ENCODE measurements around the gene NDUFAF8. TPM values are rescaled to one million over a fixed set of nuclear protein-coding genes. Genes with fewer than 3 reads are reported as not detected.

The NDUFAF8 gene
- total and polyA plus RNA-seq, 2 donors (not counting 1 experiment from before 2014, with no cell fraction given), result 41.7 to 42.6 TPM

- CTCF ChIA-PET, result no interaction called here
Observed at GRCh38 chr17:81213978-81214377, 25.1 kb upstream of the NDUFAF8 start.

GRCh38 chr17:81217491-81217890 lies 21.6 kb upstream of the NDUFAF8 start:
- Histone ChIP-seq H3K36me3 (replicated peaks in 1 of 2; ENCODE audit: control extremely low read depth in 1 of 2, control insufficient read depth in 1 of 2, extremely low read depth in 1 of 2, insufficient read depth in 2 of 2, low read length in 1 of 2) (peaks cover 0 to 14% of the 10 kb centered on the region in 2 experiments), H2AFZ (ENCODE audit: insufficient read depth, low read depth, low read length, poor library complexity, severe bottlenecking) (no peak overlapping the region), H4K20me1 (ENCODE audit: control insufficient read depth, insufficient read depth, low read length, poor library complexity, severe bottlenecking) (peaks cover 9% of the 10 kb centered on the region), H3K79me2 (ENCODE audit: control insufficient read depth, insufficient read depth, low read length) (peaks cover 15% of the 10 kb centered on the region), H3K27ac (ENCODE audit: low read length in 2 of 2) (no peak overlapping the region), H3K4me2 (replicated peaks; ENCODE audit: low read depth, low read length, poor library complexity, severe bottlenecking) (no peak overlapping the region), H3K27me3 (replicated peaks in 1 of 4; ENCODE audit: control extremely low read depth in 1 of 4, control insufficient read depth in 3 of 4, insufficient read depth in 4 of 4, low read length in 3 of 4) (no peaks in the 10 kb centered on the region), H3K4me3 (ENCODE audit: control extremely low read depth in 1 of 5, extremely low read depth in 1 of 5, insufficient read depth in 1 of 5, low read depth in 2 of 5, low read length in 4 of 5) (no peak overlapping the region), H3K9me3 (ENCODE audit: control extremely low read depth in 1 of 3, control insufficient read depth in 2 of 3, insufficient read depth in 1 of 3, low read length in 2 of 3) (no peaks in the 10 kb centered on the region), H3K9ac (ENCODE audit: low read length) (no peak overlapping the region), H3K4me1 (ENCODE audit: control insufficient read depth in 2 of 2, insufficient read depth in 2 of 2, low read length in 2 of 2) (peaks cover 8 to 12% of the 10 kb centered on the region in 2 donors)
- POLR2A ChIA-PET, result no interaction called here
- 96% methylated on average over 15 of the region's 18 CpGs for WGBS (ENCODE audit: insufficient coverage)
- Mint-ChIP-seq H3K4me3 (no peak overlapping the region), H3K9me3 (ENCODE audit: insufficient read depth) (no peaks in the 10 kb centered on the region), H3K27ac (no peak overlapping the region), H3K4me1 (peaks cover 17% of the 10 kb centered on the region), H3K27me3 (no peaks in the 10 kb centered on the region)
- TF ChIP-seq CTCF (IDR thresholded peaks at IDR 0.05), result no peak
- no peak for TF ChIP-seq EZH2 (IDR thresholded peaks at IDR 0.05; ENCODE audit: borderline replicate concordance, insufficient read depth, low read depth, low read length, poor library complexity, severe bottlenecking)
- DNase-seq, result no peak
- CTCF ChIA-PET, result no interaction called here
- ATAC-seq (ENCODE audit: low read depth), result no peak
- intact Hi-C loops (cut with micrococcal nuclease), result no loop called here

More at GRCh38 chr17:81213978-81214377, 25.1 kb upstream of the NDUFAF8 start:
- H3K27me3 Mint-ChIP-seq, result no peaks in the 10 kb centered on the region
- no peaks in the 10 kb centered on the region for H3K9me3 Mint-ChIP-seq (ENCODE audit: insufficient read depth)
- Histone ChIP-seq H3K4me2 (replicated peaks; ENCODE audit: low read depth, low read length, poor library complexity, severe bottlenecking) (no peak overlapping the region), H3K27me3 (replicated peaks in 1 of 4; ENCODE audit: control extremely low read depth in 1 of 4, control insufficient read depth in 3 of 4, insufficient read depth in 4 of 4, low read length in 3 of 4) (no peaks in the 10 kb centered on the region), H3K36me3 (replicated peaks in 1 of 2; ENCODE audit: control extremely low read depth in 1 of 2, control insufficient read depth in 1 of 2, extremely low read depth in 1 of 2, insufficient read depth in 2 of 2, low read length in 1 of 2) (peaks cover 0 to 8% of the 10 kb centered on the region in 2 experiments), H3K4me3 (ENCODE audit: control extremely low read depth in 1 of 5, extremely low read depth in 1 of 5, insufficient read depth in 1 of 5, low read depth in 2 of 5, low read length in 4 of 5) (no peak overlapping the region), H2AFZ (ENCODE audit: insufficient read depth, low read depth, low read length, poor library complexity, severe bottlenecking) (no peak overlapping the region), H3K4me1 (ENCODE audit: control insufficient read depth in 2 of 2, insufficient read depth in 2 of 2, low read length in 2 of 2) (no peaks in the 10 kb centered on the region), H3K9ac (ENCODE audit: low read length) (no peak overlapping the region), H4K20me1 (ENCODE audit: control insufficient read depth, insufficient read depth, low read length, poor library complexity, severe bottlenecking) (no peaks in the 10 kb centered on the region), H3K79me2 (ENCODE audit: control insufficient read depth, insufficient read depth, low read length) (peaks cover 8% of the 10 kb centered on the region), H3K9me3 (ENCODE audit: control extremely low read depth in 1 of 3, control insufficient read depth in 2 of 3, insufficient read depth in 1 of 3, low read length in 2 of 3) (no peaks in the 10 kb centered on the region), H3K27ac (ENCODE audit: low read length in 2 of 2) (no peak overlapping the region)
- WGBS (ENCODE audit: insufficient coverage), result 96% methylated on average over 6 of the region's 8 CpGs
- intact Hi-C loops (cut with micrococcal nuclease), result no loop called here
- H3K4me3 Mint-ChIP-seq, result no peak overlapping the region
- no peak overlapping the region for H3K27ac Mint-ChIP-seq
- DNase-seq (no peak), ATAC-seq (ENCODE audit: low read depth) (no peak)
- POLR2A ChIA-PET, result no interaction called here
- H3K4me1 Mint-ChIP-seq, result peaks cover 8% of the 10 kb centered on the region
- TF ChIP-seq EZH2 (IDR thresholded peaks at IDR 0.05; ENCODE audit: borderline replicate concordance, insufficient read depth, low read depth, low read length, poor library complexity, severe bottlenecking), result no peak
- TF ChIP-seq CTCF (IDR thresholded peaks at IDR 0.05), result no peak

Data from B cell (primary cell).